ENCODE results near the gene TBL3. TPM values are rescaled to one million over a fixed set of nuclear protein-coding genes. Genes with fewer than 3 reads are reported as not detected.

The TBL3 gene
- total and polyA plus RNA-seq, 8 donors = 14.7 to 63.7 (median 21.4) TPM

GRCh38 chr16:1991948-1992703 is 20.3 kb downstream of the TBL3 start:
- Histone ChIP-seq H3K4me1 (peaks cover 10 to 17% (median 14%) of the 10 kb centered on the region in 3 donors), H3K27ac (peak overlapping the region in 2 of 4 donors; percentile 37 to 50), H3K36me3 (peaks cover 0 to 2% (median 0%) of the 10 kb centered on the region in 3 donors), H3K4me3 (peak overlapping the region in 3 of 4 donors; percentile 15 to 39 (median 21)), H3K9me3 (no peaks in the 10 kb centered on the region), H3K27me3 (peaks cover 0 to 11% (median 0%) of the 10 kb centered on the region in 4 donors)
- DNase-seq (peak; percentile 88 to 97 (median 96)), ATAC-seq (peak; percentile 62 to 83 (median 80)), FAIRE-seq (no peak)
- 11 to 13% methylated on average over 63 to 96 of the region's 96 CpGs for WGBS, 2 donors
- intact Hi-C loops (cut with DNase I) = no loop called here
- TF ChIP-seq CTCF (IDR thresholded peaks at IDR 0.05) = no peak

DNA sequence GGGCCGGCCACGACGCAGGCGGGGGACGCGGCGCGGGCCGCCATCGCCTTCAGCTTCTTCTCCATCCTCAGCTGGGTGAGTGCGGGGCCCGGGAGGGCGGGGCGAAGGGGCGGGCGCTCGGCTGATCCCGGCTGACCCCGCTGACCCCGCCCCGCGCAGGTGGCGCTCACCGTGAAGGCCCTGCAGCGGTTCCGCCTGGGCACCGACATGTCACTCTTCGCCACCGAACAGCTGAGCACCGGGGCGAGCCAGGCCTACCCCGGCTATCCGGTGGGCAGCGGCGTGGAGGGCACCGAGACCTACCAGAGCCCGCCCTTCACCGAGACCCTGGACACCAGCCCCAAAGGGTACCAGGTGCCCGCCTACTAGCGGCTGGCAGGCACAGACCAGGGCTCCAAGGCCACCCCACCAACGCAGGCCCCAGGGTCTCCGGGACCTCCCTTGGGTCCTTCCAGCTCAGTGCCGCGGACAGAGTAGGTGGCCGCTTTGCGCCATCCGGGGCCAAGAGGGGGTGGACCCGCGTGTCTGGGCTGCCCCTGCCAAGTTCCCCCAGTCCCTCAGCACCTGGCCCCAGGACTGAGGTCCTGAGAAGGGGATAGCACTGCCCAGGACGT is 21.0 kb downstream of the TBL3 start:
- no peak for ATAC-seq
- Histone ChIP-seq H3K4me1 (peaks cover 10 to 17% (median 14%) of the 10 kb centered on the region in 3 donors), H3K27me3 (peaks cover 0 to 11% (median 0%) of the 10 kb centered on the region in 4 donors), H3K27ac (peak overlapping the region in 1 of 4 donors; percentile 13), H3K4me3 (no peak overlapping the region), H3K36me3 (peaks cover 0 to 9% (median 0%) of the 10 kb centered on the region in 3 donors), H3K9me3 (no peaks in the 10 kb centered on the region)
- no peak for TF ChIP-seq CTCF (IDR thresholded peaks at IDR 0.05)
- no peak for FAIRE-seq
- DNase-seq = peak in 2 of 6 donors; percentile 71 to 84
- intact Hi-C loops (cut with DNase I) = no loop called here
- 63 to 65% methylated on average over 45 to 50 of the region's 50 CpGs for WGBS, 2 donors

- WGBS, 2 donors = 38 to 62% methylated on average over 2 of the region's 2 CpGs
- intact Hi-C loops (cut with DNase I) = no loop called here
- Histone ChIP-seq H3K4me1 (peaks cover 10 to 17% (median 14%) of the 10 kb centered on the region in 3 donors), H3K27me3 (peaks cover 0 to 11% (median 0%) of the 10 kb centered on the region in 4 donors), H3K9me3 (no peaks in the 10 kb centered on the region), H3K27ac (no peak overlapping the region), H3K36me3 (peaks cover 0 to 18% (median 6%) of the 10 kb centered on the region in 3 donors), H3K4me3 (no peak overlapping the region)
- TF ChIP-seq CTCF (IDR thresholded peaks at IDR 0.05) = no peak
- ATAC-seq (no peak), DNase-seq (peak in 1 of 6 donors; percentile 56), FAIRE-seq (no peak)
Observed at GRCh38 chr16:1993731-1994131, 21.9 kb downstream of the TBL3 start.

DNA sequence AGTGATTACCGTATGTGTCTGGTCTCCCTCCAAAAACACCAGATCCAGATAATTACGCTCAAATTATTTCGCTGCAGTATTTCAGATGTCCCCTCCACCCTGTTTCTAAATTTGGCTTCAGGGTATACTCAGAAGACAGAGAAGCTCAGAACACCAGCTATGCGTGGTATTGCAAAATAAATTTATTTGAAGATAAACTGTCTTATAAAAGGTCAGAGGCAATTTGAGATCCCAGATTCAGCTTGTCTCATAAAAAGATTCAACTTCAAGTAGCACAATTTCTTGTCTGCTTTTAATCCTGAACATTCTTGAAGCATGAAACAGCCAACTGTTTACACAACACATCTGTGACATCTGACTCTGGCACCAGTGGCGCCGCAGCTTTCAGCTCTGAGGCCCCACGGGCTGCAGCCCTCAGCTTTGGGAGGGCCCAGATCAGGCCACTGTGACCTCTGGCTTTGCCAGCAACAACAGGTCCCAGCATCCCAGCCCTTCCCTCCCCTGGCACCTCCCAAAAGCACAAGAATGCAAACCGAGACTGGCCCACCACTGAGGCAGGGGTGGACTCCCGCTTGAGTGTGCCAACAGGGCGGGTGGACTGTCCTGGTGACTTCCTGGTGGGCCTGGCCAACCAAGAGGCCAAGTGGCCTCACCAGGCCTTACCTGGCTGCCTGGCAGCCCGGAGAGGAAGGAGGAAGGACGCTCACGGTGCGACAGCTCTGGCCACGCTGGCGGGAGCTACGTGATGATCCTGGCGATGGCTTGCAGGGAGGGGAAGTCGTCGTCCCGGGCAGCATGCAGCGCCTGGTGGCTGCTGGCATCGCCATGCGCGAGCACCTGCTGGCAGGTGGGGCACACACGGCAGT is 25.9 kb downstream of the TBL3 start:
- peaks cover 19 to 57% (median 32%) of the 10 kb centered on the region in 3 donors for H3K36me3 ChIP-seq
- FAIRE-seq (no peak), DNase-seq (peak in 3 of 6 donors; percentile 33 to 70 (median 49)), ATAC-seq (peak in 1 of 4 donors; percentile 20)
- TF ChIP-seq CTCF (IDR thresholded peaks at IDR 0.05) = no peak
- no peaks in the 10 kb centered on the region for H3K9me3 ChIP-seq
- intact Hi-C loops (cut with DNase I) = no loop called here
- no peak overlapping the region for H3K27ac ChIP-seq
- H3K4me1 ChIP-seq = no peaks in the 10 kb centered on the region
- WGBS, 2 donors = 87 to 89% methylated on average over 26 of the region's 26 CpGs
- no peaks in the 10 kb centered on the region for H3K27me3 ChIP-seq
- no peak overlapping the region for H3K4me3 ChIP-seq
